Activated naive CD4-positive, alpha-beta T cell treated with anti-CD3 and anti-CD28 coated beads, Interleukin-2, amount 50 U/mL, for 24 hours (primary cell): ENCODE results near the gene CGA.
A peak's percentile ranks its signal among the peaks of the same experiment; 100 is the strongest.
"Not testable (repeated sequence)": the region's sequence is repeated elsewhere in the genome, so short reads cannot be mapped to it uniquely, and the experiment has no call there.

Experiments used
- H3K27ac Mint-ChIP-seq: one replicate; pipeline ENCODE4 v1.8.0; 2021; ENCODE audit warnings: mild to moderate bottlenecking, mixed read lengths
- H3K27me3 Mint-ChIP-seq: one replicate; pipeline ENCODE4 v1.8.0; 2021; ENCODE audit warnings: mixed read lengths
- H3K36me3 Mint-ChIP-seq: one replicate; pipeline ENCODE4 v1.8.0; 2021; ENCODE audit warnings: mixed read lengths
- H3K4me1 Mint-ChIP-seq: one replicate; pipeline ENCODE4 v1.8.0; 2021; ENCODE audit warnings: mixed read lengths
- H3K4me3 Mint-ChIP-seq: one replicate; pipeline ENCODE4 v1.8.0; 2021; ENCODE audit warnings: mild to moderate bottlenecking, mixed read lengths
- H3K9me3 Mint-ChIP-seq: one replicate; pipeline ENCODE4 v1.8.0; 2021; ENCODE audit warnings: mixed read lengths

CGA gene

GRCh38 chr6:87095087-87095509, at the start of gene CGA:
TSS of gene CGA (minus strand) at chr6:87095106. CDS start at chr6:87088200, 6,906 bp downstream.
- Mint-ChIP-seq H3K4me1 (no peaks in the 10 kb centered on the region), H3K9me3 (no peaks in the 10 kb centered on the region), H3K27me3 (peaks cover 1% of the 10 kb centered on the region), H3K4me3 (no peak within 1 kb of the TSS), H3K36me3 (no peaks in the 10 kb centered on the region), H3K27ac (no peak within 1 kb of the TSS)

DNA sequence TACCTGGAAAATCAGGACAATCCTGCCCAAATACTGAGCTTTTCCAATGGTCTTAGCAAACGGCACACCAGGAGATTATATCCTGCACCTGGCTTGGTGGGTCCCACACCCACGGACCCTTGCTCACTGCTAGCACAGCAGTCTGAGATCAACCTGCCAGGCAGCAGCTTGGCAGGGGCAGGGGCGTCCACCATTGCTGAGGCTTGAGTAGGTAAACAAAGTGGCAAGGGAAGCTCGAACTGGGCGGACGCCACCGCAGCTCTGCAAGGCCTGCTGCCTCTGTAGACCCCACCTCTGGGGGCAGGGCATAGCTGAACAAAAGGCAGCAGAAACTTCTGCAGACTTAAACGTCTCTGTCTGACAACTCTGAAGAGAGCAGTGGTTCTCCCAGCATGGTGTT, 45.0 kb upstream of the CGA start:
- not testable (repeated sequence) for H3K27me3 Mint-ChIP-seq

DNA sequence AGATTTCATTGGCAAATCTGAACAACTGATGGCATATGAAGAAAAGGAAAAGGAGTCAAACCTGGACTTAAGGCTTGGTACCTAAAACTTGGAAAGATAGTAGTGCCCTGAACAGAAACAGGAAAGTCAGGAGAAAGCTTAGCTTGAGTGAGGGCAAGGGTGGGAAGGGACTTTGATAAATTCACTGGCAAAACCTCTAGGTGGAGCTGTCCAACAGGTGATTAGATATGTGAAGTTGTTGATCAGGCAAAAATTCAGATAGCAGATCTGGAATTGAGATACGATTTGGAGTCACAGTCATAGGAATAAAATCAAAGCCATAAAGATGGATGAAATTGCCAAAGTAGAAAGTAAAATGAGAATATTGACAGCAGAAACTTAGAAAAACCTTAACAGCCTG, 44.3 kb upstream of the CGA start:
- peaks cover 5% of the 10 kb centered on the region for H3K4me1 Mint-ChIP-seq
- H3K36me3 Mint-ChIP-seq, result no peaks in the 10 kb centered on the region
- H3K9me3 Mint-ChIP-seq, result no peaks in the 10 kb centered on the region
- H3K27me3 Mint-ChIP-seq, result no peaks in the 10 kb centered on the region
- peak overlapping the region; percentile 20 for H3K27ac Mint-ChIP-seq
- H3K4me3 Mint-ChIP-seq, result no peak overlapping the region

More for the DNA sequence above, 45.0 kb upstream of the CGA start:
- H3K27ac Mint-ChIP-seq, H3K4me1 Mint-ChIP-seq, H3K36me3 Mint-ChIP-seq, H3K9me3 Mint-ChIP-seq, H3K4me3 Mint-ChIP-seq: not testable (repeated sequence)

DNA sequence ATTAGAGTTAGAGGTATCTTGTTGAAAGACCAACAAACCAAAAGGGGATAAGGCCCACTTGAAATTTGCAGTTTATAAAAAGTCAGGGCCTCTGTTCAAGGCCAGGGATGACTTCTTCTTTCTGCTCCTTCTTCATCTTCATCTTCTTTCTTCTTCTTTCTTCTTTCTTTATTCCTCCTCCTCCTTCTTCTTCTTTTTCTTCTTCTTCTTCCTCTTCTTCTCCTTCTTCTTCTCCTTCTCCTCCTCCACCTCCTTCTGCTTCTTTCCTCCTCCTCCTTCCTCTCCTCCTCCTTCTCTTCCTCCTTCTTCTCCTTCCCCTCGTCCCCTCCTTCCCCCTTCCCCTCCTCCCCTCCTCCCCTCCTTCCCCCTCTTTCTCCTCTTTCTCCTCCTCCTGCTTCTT, 42.1 kb upstream of the CGA start:
- no peak overlapping the region for H3K27ac Mint-ChIP-seq
- H3K27me3 Mint-ChIP-seq, result no peaks in the 10 kb centered on the region
- no peaks in the 10 kb centered on the region for H3K9me3 Mint-ChIP-seq
- H3K4me3 Mint-ChIP-seq, result no peak overlapping the region
- no peaks in the 10 kb centered on the region for H3K36me3 Mint-ChIP-seq
- peaks cover 5% of the 10 kb centered on the region for H3K4me1 Mint-ChIP-seq

DNA sequence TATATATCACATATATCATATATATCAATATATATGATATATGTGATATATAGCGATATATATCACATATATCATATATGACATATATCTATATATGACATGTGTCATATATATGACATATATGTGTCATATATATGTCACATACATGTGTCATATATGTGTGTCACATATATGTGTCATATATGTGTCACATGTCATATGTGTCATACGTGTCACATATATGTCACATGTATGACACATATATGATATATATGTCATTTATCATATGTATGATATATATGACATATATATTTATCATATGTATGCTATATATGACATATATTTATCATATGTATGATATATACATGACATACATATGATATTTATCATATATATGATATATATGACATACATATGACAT, 32.8 kb upstream of the CGA start:
- Mint-ChIP-seq H3K4me3 (no peak overlapping the region), H3K27me3 (peaks cover 6% of the 10 kb centered on the region), H3K4me1 (no peaks in the 10 kb centered on the region), H3K36me3 (no peaks in the 10 kb centered on the region), H3K27ac (no peak overlapping the region), H3K9me3 (no peaks in the 10 kb centered on the region)

DNA sequence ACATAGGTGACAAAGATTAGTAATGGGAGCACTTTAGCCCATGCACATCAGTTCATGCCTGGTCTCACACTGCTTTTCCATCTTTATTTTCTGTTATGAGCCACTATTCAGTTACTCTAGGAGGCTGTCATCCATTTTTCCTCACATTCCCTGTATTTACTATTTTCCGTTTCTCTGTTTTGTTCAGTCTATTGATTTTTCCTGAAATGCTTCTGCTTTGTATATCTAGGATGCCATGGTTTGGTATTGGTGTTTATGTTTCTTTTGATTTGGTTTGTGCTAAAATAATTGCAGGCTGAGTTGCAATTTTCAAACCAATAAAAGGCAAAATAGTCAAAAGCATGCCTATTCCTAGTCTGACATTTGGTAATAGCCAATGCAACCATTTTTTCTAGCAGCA, 31.6 kb upstream of the CGA start:
- H3K4me1 Mint-ChIP-seq, result no peaks in the 10 kb centered on the region
- H3K27ac Mint-ChIP-seq, result no peak overlapping the region
- H3K27me3 Mint-ChIP-seq, result peaks cover 11% of the 10 kb centered on the region
- H3K9me3 Mint-ChIP-seq, result no peaks in the 10 kb centered on the region
- H3K4me3 Mint-ChIP-seq, result no peak overlapping the region
- H3K36me3 Mint-ChIP-seq, result no peaks in the 10 kb centered on the region

GRCh38 chr6:87124074-87124473, 29.2 kb upstream of the CGA start:
- Mint-ChIP-seq H3K9me3 (no peaks in the 10 kb centered on the region), H3K27me3 (peaks cover 15% of the 10 kb centered on the region)

GRCh38 chr6:87122477-87122876, 27.6 kb upstream of the CGA start:
- no peaks in the 10 kb centered on the region for H3K9me3 Mint-ChIP-seq
- H3K4me1 Mint-ChIP-seq, result no peaks in the 10 kb centered on the region
- H3K36me3 Mint-ChIP-seq, result no peaks in the 10 kb centered on the region
- H3K27me3 Mint-ChIP-seq, result peaks cover 15% of the 10 kb centered on the region
- no peak overlapping the region for H3K4me3 Mint-ChIP-seq
- no peak overlapping the region for H3K27ac Mint-ChIP-seq

More at GRCh38 chr6:87124074-87124473, 29.2 kb upstream of the CGA start:
- H3K36me3 Mint-ChIP-seq, result no peaks in the 10 kb centered on the region
- no peak overlapping the region for H3K4me3 Mint-ChIP-seq
- H3K27ac Mint-ChIP-seq, result no peak overlapping the region
- no peaks in the 10 kb centered on the region for H3K4me1 Mint-ChIP-seq

DNA sequence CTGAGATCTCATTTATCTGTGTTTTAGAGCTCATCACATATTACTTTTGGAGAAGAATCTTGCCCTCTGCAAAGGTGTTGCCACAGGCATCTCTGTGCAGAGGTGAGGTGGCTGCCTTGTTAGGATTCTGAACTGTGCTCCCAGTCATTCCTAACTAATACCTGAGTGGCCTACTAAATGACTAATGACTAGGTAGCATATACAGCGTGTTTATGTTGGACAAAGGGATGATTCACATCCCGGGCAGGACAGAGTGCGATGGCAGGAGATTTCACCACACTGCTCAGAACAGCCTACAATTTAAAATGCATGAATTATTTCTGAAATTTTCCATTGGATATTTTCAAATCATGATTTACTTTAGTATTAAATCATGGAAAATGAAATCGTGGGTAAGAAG, 23.1 kb upstream of the CGA start:
- Mint-ChIP-seq H3K4me1 (no peaks in the 10 kb centered on the region), H3K4me3 (no peak overlapping the region), H3K27me3 (peaks cover 11% of the 10 kb centered on the region), H3K27ac (no peak overlapping the region), H3K9me3 (no peaks in the 10 kb centered on the region), H3K36me3 (no peaks in the 10 kb centered on the region)

DNA sequence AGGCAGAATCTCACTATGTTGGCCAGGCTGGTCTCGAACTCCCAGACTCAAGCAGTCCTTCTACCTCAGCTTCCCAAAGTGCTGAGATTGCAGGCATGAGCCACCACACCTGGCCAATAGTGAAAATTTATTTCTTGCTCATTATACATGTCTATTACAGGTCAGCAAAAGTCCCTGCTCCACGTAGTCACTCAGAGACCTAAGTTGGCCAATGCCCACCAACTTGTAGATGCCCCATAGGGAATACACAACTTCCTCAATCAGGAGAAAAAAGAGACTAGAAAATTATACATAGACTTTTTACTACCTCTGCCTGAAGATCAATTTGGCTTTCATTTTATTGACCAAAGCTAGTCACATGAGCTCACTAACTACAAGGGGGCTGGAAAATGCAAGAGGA, 22.0 kb upstream of the CGA start:
- Mint-ChIP-seq H3K4me3 (no peak overlapping the region), H3K9me3 (no peaks in the 10 kb centered on the region), H3K36me3 (no peaks in the 10 kb centered on the region), H3K27me3 (peaks cover 8% of the 10 kb centered on the region), H3K27ac (no peak overlapping the region), H3K4me1 (no peaks in the 10 kb centered on the region)

- Mint-ChIP-seq H3K4me3 (no peak overlapping the region), H3K27me3 (peaks cover 3% of the 10 kb centered on the region), H3K4me1 (no peaks in the 10 kb centered on the region)
Observed at GRCh38 chr6:87115402-87116135, 20.7 kb upstream of the CGA start.

GRCh38 chr6:87110636-87111035, 15.7 kb upstream of the CGA start:
- Mint-ChIP-seq H3K9me3 (no peaks in the 10 kb centered on the region), H3K27ac (no peak overlapping the region), H3K27me3 (peaks cover 1% of the 10 kb centered on the region), H3K36me3 (no peaks in the 10 kb centered on the region), H3K4me3 (no peak overlapping the region), H3K4me1 (no peaks in the 10 kb centered on the region)

More at GRCh38 chr6:87115402-87116135, 20.7 kb upstream of the CGA start:
- Mint-ChIP-seq H3K27ac (no peak overlapping the region), H3K36me3 (no peaks in the 10 kb centered on the region), H3K9me3 (no peaks in the 10 kb centered on the region)

DNA sequence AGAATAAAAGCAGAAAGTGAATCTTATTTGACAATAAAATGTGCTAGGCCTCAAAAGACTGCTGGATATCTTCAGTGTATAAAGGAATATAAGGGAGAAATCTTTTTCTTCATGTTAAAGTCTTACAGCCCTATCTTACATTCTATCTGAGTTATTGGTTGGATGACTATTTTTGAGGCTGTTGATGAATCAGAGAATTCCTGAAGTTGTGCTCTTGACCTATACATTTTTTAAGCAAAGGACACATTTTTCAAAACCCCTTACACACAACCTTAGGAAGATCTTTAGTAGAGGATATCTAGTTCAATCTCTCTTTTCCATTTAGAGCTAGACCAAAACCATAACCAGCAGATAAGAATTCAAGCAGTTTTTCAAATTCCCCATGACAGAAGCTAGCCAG, 10.9 kb upstream of the CGA start:
- Mint-ChIP-seq H3K4me3 (no peak overlapping the region), H3K27ac (no peak overlapping the region), H3K27me3 (peaks cover 1% of the 10 kb centered on the region), H3K9me3 (no peaks in the 10 kb centered on the region), H3K36me3 (no peaks in the 10 kb centered on the region), H3K4me1 (no peaks in the 10 kb centered on the region)

GRCh38 chr6:87104667-87105066, 9.8 kb upstream of the CGA start:
- Mint-ChIP-seq H3K27me3 (peaks cover 1% of the 10 kb centered on the region), H3K36me3 (no peaks in the 10 kb centered on the region), H3K4me3 (no peak overlapping the region), H3K27ac (no peak overlapping the region), H3K4me1 (no peaks in the 10 kb centered on the region), H3K9me3 (no peaks in the 10 kb centered on the region)

DNA sequence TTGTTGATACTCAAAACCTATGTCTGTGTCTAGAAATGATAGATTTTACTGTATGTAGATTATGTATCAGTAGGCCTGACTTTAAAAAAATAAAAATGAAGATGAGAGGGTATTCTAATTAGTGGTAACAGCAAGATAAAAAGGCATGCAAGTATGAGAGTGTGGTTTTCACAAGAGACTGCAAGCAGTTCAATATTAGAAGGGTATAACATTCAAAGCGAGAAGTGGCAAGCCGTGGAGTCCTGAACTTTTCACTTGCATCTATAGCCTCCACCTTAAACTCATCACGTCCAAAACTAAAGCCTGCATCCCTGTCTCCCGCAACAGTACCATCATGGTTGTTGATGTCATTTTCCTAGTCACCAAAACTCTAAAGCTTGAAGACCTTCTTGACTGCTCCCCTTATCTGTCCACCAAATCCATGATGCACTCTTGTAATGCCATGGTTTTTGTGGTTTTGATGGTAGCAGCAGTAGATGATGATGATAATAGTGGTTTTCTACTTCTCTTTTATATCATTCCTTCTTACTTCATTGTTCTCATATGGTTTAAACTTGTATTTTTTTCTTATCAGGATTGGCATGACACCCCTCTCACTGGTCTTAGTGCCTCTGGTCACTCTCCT, 9.2 kb upstream of the CGA start:
- no peaks in the 10 kb centered on the region for H3K36me3 Mint-ChIP-seq
- no peaks in the 10 kb centered on the region for H3K9me3 Mint-ChIP-seq
- no peaks in the 10 kb centered on the region for H3K27me3 Mint-ChIP-seq
- no peak overlapping the region for H3K4me3 Mint-ChIP-seq
- H3K27ac Mint-ChIP-seq, result no peak overlapping the region
- H3K4me1 Mint-ChIP-seq, result no peaks in the 10 kb centered on the region

GRCh38 chr6:87102151-87102621, 7.3 kb upstream of the CGA start:
- no peaks in the 10 kb centered on the region for H3K36me3 Mint-ChIP-seq
- H3K4me1 Mint-ChIP-seq, result no peaks in the 10 kb centered on the region
- no peaks in the 10 kb centered on the region for H3K9me3 Mint-ChIP-seq
- H3K4me3 Mint-ChIP-seq, result no peak overlapping the region
- H3K27ac Mint-ChIP-seq, result no peak overlapping the region
- no peaks in the 10 kb centered on the region for H3K27me3 Mint-ChIP-seq
